NCI-H2227 treated with DMSO at 0.1 percent for 48 hours (cell line): ENCODE data around the gene IRAK3.
A peak's percentile ranks its signal among the peaks of the same experiment; 100 is the strongest.
"Not testable (repeated sequence)": the region's sequence is repeated elsewhere in the genome, so short reads cannot be mapped to it uniquely, and the experiment has no call there.

Experiments
- DNase-seq: peaks from one replicate; lab custom pipeline; 2025; lab: John Stamatoyannopoulos, UW

Gene IRAK3

DNA sequence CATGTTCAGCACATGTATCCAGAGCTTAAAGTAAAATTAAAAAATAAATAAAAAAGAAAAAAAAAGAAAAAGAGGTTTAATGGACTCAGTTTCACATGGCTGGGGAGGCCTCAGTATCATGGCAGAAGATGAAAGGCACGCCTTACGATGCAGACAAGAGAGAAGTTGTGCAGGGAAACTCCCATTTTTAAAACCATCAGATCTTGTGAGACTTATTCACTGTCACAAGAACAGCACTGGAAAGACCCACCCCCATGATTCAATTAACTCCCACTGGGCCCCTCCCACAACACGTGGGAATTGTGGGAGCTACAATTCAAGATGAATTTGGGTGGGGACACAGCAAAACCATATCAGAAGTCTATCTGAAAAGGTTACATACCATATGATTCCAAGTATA, 24.0 kb downstream of the IRAK3 start:
- DNase-seq, result not testable (repeated sequence)

DNA sequence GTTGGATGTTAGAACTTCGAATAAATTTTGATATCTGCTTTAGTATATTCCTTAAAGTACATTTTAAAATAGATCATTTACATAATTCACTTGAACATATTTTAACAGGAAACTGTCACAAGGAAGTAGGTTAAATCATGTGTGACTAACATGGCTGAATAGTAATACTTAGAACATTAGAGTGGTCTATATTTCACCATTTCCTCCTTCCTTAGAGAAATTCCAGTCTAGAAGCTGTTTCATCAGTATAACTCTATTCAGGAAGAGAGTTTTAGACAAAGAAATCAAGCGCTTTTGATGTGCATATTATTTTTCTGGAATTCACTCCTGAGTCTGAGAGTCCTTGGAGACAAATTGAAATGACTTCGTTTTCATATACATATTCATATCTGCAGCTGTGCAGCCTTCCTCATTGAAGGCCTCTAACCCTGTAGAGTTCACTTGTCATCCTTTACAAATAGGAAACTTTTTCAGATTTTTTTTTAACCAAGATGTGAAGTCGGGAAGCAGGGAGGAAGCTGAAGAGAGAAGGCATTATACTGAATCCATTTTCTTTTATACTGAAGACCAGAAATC, 28.4 kb downstream of the IRAK3 start:
- no peak for DNase-seq

DNA sequence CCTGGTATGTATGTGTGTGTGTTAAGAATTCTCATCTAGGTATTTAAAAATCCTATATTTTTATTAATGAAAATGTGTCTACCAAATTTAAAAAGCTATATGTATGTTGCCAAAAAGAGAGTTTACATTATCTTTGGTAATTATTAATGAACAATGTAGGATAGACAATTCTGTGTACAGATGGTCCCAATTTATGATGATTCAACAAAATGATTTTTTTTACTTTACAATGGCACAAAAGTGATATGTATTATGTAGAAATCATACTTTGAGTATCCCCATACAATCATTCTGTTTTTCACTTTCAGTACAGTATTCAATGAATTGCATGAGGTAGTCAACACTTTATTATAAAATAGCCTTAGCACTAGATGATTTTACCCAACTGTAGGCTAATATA, 39.4 kb downstream of the IRAK3 start:
- no peak for DNase-seq

DNA sequence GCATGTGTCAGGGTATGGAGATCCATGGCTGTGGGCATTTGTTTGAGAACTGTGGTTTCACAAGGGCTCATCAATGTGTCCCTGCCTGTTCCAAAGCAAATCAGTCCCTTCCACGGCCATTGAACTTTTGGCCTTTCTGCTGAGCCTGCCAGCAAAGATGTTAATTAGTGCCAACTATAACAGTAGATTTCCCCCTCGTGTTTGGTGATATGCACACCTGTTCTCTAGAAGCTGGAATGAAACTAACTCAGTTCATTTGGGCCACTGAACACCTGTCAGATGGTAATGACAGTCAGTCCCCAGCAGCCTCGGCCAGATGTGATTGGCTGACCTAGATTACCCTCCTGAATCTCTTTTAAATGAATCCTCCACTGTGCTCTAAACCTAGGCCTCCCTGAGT, 43.2 kb downstream of the IRAK3 start:
- DNase-seq, result no peak

DNA sequence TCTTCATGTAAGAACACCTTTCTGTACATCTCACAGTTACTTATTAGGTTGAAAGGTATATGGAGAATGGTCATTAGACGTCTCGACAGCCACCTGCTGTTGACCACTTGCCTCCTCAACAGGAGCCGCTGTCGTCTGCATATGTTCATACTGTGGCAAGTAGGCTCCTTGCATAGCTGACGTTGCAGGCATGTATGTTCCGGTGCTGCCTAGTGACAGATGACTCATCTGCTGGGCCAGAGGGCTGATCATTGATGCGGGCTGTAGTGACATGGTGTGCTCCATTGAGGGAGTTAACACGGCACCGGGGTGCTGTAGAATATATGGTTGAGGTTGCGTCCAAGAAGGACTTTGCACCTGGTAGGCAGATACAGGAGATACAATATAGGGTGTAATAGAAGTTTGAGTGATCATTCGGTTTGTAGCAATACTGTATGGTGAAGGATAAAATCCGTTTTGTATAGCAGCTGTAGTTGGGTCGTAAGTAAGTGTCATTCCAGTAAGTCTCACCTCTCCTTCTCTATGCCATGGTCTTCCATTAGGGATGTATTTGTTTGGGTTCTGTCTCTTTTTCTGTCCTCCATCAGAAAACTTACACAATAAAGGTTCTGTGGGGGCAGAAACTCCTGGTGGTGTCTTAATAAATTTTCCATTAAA, 45.2 kb downstream of the IRAK3 start:
- peak; percentile 52 for DNase-seq

DNA sequence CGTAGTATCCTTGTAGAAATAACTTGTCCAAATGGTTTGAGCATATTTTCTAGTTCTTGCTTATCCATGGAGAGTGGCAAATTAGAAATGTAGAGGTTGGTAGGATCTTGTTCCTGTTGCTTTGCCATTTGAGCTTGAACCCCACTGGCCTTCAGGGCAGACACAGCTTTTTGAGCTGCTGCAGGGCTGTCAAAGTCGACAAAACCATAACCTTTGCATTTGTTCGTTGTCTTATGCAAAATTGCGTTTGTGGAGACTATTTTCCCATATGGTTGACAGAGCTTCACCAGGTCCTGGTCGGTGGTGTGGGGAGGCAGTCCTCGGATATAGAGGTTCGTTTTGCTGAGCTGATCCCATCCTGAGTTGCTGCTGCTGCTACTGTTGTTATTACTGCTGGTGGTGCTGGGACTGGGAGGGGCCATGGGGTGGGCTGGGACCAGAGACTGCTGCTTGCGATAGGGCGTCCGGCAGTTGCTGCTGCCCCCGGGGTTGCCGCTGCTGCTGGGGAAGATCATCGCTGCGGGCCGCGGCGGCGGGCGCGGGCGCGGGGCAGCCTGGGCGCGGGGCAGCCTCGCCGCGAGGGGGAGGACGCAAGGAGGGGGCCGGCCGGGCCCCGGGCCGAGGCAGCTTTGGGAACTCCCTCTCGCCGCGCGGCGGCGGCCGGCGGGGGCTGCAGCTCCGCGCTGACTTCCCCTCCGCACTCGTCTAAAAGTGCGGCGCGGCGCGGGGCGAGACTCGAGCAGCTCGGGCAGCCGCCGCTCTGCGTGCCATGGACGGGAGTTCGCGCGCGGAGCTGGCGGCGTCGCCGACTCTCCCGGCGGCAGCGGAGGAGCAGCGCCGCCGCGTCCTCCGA, 46.0 kb downstream of the IRAK3 start:
- peak; percentile 9 for DNase-seq

DNA sequence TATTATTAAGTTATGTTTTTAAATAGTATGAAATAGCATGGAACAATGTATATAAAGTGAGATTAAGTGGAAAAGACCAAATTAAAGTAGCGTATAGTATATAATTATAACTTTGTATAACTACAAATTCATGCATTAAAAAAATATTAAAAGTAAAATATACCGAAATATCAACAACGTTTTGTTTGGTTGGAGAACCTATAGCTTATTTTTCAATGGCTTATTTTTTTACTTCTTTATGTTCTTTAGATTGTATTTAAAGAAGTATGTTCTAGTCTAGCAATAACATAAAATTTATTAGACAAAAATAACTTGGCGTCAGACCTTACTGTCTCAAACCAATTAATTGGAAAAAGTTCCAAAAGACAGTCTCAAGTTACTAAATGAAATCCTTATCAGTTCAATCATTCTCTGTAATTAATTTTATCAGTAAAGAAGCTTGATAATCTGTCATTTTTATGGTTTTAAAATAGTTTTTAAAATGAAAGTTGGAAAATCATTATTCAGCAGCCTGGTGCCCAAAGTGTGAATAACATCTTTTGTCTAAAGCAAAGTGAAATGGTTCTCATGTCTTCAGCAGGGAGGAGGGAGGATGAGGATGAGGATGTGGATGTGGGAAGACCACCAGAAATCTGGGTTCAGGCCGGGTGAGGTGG, 46.7 kb downstream of the IRAK3 start:
- DNase-seq, result no peak

DNA sequence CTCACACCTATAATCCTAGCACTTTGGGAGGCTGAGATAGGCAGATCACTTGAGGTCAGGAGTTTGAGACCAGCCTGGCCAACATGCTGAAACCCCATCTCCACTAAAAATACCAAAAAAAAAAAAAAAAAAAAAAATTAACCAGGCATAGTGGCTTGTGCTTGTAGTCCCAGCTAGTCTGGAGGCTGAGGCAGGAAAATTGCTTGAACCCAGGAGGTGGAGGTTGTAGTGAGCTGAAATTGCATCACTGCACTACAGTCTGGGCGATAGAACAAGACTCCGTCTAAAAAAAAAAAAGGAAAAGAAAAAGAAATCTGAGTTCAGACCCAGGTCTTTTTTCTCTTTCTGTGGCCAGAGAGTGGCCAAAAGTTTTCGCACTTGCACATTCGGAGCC, 47.3 kb downstream of the IRAK3 start:
- not testable (repeated sequence) for DNase-seq

DNA sequence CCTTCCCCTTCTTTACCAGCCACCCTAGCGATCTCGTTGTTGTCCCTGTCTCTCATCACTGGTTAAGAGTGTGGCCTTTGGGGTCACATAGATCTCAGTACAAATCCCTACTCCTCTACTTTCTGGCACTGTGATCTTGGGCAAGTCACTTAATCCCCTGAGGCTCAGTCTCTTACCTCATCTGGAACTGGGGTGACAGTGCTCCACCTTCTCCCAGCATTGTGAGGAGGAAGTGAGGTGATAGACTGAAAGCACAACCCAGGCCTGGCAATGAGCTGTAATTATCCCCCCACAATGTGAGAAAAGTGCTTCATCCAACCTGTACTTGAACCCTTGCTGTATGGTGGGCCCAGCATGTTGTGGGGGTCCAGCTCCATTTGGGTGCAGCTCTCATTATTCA, 48.0 kb downstream of the IRAK3 start:
- no peak for DNase-seq

DNA sequence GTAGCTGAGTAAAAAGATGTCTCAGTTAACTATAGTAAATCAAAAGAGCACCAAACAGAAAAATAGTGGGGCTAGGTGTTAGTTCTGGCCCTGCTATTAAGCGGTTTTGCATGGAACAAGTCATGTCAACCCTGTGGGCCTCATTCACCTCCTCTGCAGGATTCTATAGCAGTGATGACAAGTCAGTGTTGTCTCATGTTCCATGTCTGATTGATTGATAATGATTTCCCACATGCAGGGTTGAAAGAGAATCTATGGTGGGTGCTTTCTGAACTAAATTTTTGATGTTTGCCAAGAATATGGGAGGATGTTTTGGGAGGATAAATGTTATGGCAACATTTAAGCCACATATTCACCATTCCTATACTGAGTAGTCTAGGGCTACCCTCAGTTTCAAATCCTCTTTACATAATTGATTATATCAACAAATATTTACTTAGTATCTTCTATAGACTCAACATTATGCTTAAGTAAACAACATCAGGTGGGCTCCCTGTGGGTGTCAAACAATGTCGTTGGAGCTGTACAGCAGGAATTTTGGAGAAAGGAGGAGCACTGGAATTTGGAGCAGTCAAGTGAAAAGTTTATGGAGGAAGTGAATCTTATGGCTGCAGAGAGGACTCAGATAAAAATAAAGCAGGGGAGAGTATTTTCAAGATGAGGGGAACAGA, 48.6 kb downstream of the IRAK3 start:
- no peak for DNase-seq

DNA sequence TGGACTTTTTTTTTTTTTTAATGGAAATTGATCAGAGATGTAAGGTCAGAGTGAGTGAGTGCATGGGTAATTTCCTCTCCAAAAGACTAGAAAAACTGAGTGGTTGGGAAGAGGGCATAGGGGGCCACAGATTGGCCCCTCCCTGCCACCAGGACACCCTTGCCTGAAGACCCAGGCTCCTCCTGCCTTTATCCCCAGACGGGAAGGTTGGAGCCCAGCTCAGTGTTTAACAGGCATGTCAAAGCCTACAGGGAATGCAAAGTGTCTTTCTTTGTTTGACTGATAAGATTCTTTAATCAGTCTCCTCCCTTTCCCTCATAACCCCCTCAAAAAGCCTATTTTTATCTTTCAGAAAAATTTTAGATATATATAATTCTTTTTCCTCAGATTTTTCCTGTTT, 50.3 kb downstream of the IRAK3 start:
- DNase-seq, result no peak

DNA sequence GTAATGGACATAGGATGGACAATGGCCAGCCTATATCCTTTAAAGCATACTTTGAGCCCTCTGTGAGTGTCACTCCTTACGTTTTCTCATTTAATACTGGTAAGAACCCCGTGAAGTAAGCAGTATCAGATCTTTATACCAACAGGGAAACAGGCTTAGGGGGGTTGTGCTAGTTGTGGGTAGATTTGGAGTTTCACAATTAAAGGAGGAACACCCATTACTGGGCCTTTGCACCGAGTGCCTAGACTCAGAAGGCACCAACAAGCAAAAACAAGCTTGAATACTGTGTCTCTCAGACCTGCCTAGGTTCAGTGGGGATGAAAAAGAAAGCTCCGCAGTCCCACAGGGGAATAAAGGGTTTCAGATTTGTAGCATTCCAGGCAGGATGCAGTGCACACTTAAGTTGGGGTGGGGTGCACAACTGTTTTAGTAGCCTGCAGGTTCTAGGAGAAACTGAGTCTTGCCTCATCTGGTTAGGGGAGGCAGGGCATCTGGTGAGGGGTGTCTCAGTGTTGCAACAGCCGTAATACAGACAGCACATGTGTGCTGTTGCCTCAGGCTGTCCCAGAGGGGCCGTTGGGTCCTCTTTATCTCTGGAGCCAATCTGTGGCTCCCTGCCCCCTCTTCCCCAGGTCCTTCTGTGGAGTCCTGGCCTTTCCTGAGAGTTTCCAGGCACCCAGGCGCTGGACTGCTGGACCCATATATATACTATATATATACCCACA, 51.2 kb downstream of the IRAK3 start:
- DNase-seq, result no peak

DNA sequence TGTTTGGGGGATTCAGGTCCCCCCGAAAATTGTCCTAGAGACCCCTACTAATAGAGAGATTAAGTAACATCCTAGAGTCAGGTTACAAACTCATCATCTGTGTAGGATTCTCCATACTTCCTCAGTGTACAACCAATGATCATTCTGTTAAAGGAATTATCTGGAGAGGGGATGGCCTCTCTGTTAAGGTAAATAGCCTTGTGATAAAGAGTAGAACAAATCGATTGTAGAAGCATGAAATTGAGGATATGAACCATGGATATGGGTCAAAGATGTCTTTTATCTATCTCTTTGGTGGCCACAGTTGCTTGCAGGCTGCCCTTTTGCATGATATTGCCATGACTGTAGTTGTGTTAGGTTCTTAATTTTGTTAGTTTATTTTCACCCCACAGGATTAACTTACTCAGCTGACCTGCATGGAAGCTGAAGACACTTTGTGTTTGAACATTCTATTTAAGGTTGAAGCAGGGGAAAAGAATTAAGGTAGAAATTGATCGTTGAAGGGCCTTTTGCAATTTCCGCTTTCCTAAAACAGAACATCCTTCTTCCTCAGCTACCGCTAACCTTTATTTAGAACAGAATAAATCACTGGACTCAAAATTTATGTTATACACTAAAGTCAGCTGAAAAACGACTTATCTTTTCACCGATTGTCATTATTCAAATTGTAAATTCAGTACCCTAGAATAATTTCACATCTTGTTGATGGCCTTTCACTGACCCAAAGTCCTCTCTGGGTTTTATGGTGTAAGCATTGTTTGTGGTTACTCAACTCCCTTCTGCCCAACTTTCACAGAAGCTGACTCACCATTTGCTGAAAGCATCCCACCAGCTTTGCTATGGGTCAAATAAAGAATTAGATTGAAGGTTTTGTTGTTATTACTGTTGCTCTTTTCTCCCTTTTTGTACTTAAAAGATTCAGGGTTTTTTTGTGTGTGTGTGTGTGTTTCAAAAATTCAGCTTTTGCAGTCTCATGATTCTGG, 52.3 kb downstream of the IRAK3 start:
- DNase-seq, result no peak

DNA sequence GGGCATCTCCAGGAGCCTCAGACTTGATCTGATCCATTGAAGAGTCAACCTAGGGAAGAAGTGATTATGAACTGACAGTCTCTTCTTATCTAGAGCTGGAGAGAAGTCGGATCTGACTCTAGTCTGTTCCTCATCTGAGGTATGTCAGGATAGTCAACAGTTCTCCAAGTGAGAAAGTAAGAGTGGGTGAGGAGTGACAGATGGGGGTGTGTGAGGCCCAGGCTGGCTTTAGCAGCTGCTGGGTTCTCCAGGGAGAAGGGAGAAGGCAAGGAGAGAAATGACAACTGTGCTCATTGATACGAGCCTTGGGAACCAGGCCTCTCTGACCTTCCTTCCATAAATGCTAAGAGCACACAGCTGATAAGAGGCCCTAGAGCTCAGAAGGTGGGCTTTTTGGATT, 53.3 kb downstream of the IRAK3 start:
- DNase-seq, result no peak

DNA sequence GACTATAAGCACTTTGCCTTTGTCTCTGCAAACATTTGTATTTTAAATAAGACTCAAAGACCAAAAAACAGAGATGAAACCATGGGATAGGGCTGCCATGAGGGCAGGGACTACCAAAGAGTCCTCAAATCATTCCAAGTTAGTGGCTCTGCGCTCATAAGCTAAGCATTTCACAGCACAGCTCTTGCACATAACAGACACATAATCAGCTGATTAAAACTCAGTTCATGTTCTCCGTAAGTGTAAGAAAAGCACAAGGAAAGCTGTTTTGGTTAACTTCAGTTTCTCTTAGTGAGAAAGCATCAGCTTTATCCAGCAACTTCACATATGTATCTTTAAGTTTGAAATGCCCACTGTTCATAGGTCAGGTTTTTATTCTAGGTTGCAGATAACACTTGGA, 54.9 kb downstream of the IRAK3 start:
- DNase-seq, result no peak

DNA sequence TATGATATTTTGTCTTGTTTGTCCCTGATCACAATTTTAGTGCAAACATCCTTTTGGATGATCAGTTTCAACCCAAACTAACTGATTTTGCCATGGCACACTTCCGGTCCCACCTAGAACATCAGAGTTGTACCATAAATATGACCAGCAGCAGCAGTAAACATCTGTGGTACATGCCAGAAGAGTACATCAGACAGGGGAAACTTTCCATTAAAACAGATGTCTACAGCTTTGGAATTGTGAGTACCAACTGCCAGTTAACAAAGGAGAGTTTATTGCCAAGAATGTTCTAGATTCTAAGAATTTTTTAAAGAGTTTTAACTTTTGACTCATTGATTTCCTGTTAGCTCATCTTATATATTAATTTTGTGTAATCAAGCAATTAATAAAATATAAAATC, 55.4 kb downstream of the IRAK3 start:
- no peak for DNase-seq

DNA sequence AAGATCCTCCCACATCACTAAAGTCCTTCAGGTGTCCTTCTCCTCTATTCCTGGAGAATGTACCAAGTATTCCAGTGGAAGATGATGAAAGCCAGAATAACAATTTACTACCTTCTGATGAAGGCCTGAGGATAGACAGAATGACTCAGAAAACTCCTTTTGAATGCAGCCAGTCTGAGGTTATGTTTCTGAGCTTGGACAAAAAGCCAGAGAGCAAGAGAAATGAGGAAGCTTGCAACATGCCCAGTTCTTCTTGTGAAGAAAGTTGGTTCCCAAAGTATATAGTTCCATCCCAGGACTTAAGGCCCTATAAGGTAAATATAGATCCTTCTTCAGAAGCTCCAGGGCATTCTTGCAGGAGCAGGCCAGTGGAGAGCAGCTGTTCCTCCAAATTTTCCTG, 58.7 kb downstream of the IRAK3 start:
- DNase-seq, result no peak

DNA sequence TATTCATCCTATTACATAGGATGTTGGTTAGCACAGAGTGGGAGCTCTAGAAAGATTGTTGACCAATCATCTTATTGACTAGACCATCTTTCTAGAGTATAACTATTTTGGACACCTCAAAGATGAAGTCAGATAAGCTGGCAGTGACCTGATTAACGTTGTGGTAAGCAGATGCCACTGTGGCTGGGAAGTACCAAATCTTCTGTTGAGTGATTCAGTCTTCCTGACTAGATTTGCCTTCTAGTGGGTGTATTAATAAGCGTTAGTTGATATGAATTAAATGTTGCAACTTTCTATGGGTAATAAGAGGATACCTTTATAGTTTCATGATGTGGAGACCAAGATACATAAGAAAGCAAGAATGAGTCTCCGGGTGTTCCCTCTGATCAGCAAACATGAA, 62.0 kb downstream of the IRAK3 start:
- DNase-seq, result no peak

DNA sequence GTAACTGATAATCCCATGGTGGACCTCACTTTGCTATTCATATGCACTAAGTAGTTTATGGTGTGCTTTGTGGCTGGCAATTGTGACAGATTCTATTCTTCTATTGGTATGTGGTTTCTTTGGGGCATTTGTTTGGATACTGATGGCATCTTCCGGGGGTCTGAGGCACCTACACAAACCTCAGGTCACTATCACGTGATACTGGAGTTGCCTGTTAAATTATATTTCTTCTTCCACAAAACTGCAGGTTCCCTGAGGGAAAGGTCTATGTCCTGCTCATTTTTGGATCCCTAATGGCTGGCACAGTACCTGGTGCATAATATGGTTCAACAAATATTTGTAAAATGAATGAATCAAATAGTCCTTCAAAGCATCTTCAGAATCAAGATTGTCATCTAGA, 63.8 kb downstream of the IRAK3 start:
- DNase-seq, result no peak

DNA sequence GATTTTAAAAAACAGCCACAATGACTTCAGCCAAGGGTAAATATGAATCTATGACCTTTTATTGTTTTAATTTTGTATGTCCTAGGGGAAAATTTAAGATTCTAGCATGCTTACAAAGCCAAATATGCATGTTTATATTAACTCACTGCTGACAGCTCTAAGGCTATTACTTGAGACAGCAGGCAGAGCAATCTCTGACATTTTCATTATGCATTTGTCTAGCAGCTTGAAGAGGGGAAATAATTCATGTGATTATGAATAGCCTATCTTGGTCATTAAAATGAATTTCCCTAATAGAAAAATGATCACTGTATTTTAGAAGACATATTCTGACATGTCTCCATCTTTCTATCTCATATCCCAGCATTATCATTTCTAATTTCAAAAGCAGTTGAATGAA, 66.7 kb downstream of the IRAK3 start:
- DNase-seq, result no peak
